Suprapubic skin (tissue), 4 donors: ENCODE measurements around the gene CFAP45. TPM values are rescaled to one million over a fixed set of nuclear protein-coding genes. Genes with fewer than 3 reads are reported as not detected.
A peak's percentile ranks its signal among the peaks of the same experiment; 100 is the strongest.

Experiments
- DNase-seq, 2 donors: peaks; one replicate each; pipeline ENCODE4 v3.0.0-alpha.2; 2019; ENCODE audit warnings: low spot score in 2 of 2
- H3K27ac ChIP-seq: fragments of 200-600 bp; sonication (generic); one replicate; pipeline ENCODE4 v1.5.1; 2019
- H3K27me3 ChIP-seq: fragments of 200-600 bp; sonication (generic); one replicate; pipeline ENCODE4 v1.5.1; 2019
- H3K36me3 ChIP-seq: fragments of 200-600 bp; sonication (generic); one replicate; pipeline ENCODE4 v1.5.1; 2019
- H3K4me1 ChIP-seq: fragments of 200-600 bp; sonication (generic); one replicate; pipeline ENCODE4 v1.5.1; 2019
- H3K4me3 ChIP-seq: fragments of 200-600 bp; sonication (generic); one replicate; pipeline ENCODE4 v1.5.1; 2019; ENCODE audit warnings: mild to moderate bottlenecking
- H3K9me3 ChIP-seq: fragments of 200-600 bp; sonication (generic); one replicate; pipeline ENCODE4 v1.5.1; 2019
- EP300 ChIP-seq: sonication (generic); formaldehyde crosslinking; IDR thresholded peaks from one replicate; pipeline ENCODE4 v1.6.1; 2017; ENCODE audit warnings: antibody characterized with exemption
- POLR2A ChIP-seq, 2 donors: fragments of 450-650 bp; IDR thresholded peaks; one replicate each; pipeline ENCODE4 v1.6.1; 2017; ENCODE audit warnings: antibody characterized with exemption in 2 of 2, mild to moderate bottlenecking in 2 of 2, moderate library complexity in 2 of 2
- POLR2AphosphoS5 ChIP-seq, 3 donors: sonication (generic); formaldehyde crosslinking; IDR thresholded peaks; one replicate each; pipeline ENCODE4 v1.6.1; 2017; ENCODE audit warnings: antibody characterized with exemption in 3 of 3
- WGBS: methylation state at CpG from one replicate; pipeline ENCODE4 v1.1.5; 2018; 5-methylcytosine and 5-hydroxymethylcytosine counted together
- total RNA-seq, 4 donors: library from RNA; depleted of rRNA; stranded (reverse); fragments of >200 nt; gene quantifications; one replicate each; pipeline ENCODE4 v1.1.0, GENCODE V29; 2016
- TF ChIP-seq, protein P1 (sequence below), 2 donors: fragments of 200-600 bp in 1 of 2; fragments of 450-650 bp in 1 of 2; sonication (generic) in 1 of 2; IDR thresholded peaks; one replicate each; pipeline ENCODE4 v1.5.1; 2016 to 2019; ENCODE audit warnings: antibody characterized with exemption in 2 of 2, mild to moderate bottlenecking in 1 of 2, moderate library complexity in 1 of 2

The CFAP45 gene
- total RNA-seq, 4 donors from 2014 or later: 0.78 to 2.1 (median 1.6) TPM

- DNase-seq: no peak
- Histone ChIP-seq H3K4me1 (peaks cover 14% of the 10 kb centered on the region), H3K4me3 (no peak overlapping the region), H3K9me3 (no peaks in the 10 kb centered on the region), H3K27ac (no peak overlapping the region), H3K36me3 (no peaks in the 10 kb centered on the region), H3K27me3 (no peaks in the 10 kb centered on the region)
- TF ChIP-seq EP300 (no peak), POLR2AphosphoS5 (IDR thresholded peaks at IDR 0.05) (no peak), POLR2A (IDR thresholded peaks at IDR 0.05) (no peak)
- TF ChIP-seq, protein P1, sequence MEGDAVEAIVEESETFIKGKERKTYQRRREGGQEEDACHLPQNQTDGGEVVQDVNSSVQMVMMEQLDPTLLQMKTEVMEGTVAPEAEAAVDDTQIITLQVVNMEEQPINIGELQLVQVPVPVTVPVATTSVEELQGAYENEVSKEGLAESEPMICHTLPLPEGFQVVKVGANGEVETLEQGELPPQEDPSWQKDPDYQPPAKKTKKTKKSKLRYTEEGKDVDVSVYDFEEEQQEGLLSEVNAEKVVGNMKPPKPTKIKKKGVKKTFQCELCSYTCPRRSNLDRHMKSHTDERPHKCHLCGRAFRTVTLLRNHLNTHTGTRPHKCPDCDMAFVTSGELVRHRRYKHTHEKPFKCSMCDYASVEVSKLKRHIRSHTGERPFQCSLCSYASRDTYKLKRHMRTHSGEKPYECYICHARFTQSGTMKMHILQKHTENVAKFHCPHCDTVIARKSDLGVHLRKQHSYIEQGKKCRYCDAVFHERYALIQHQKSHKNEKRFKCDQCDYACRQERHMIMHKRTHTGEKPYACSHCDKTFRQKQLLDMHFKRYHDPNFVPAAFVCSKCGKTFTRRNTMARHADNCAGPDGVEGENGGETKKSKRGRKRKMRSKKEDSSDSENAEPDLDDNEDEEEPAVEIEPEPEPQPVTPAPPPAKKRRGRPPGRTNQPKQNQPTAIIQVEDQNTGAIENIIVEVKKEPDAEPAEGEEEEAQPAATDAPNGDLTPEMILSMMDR (IDR thresholded peaks at IDR 0.05): no peak
- 63% methylated on average over 5 of the region's 5 CpGs for WGBS
Observed at GRCh38 chr1:159892944-159893343, 7.0 kb downstream of the CFAP45 start.

DNA sequence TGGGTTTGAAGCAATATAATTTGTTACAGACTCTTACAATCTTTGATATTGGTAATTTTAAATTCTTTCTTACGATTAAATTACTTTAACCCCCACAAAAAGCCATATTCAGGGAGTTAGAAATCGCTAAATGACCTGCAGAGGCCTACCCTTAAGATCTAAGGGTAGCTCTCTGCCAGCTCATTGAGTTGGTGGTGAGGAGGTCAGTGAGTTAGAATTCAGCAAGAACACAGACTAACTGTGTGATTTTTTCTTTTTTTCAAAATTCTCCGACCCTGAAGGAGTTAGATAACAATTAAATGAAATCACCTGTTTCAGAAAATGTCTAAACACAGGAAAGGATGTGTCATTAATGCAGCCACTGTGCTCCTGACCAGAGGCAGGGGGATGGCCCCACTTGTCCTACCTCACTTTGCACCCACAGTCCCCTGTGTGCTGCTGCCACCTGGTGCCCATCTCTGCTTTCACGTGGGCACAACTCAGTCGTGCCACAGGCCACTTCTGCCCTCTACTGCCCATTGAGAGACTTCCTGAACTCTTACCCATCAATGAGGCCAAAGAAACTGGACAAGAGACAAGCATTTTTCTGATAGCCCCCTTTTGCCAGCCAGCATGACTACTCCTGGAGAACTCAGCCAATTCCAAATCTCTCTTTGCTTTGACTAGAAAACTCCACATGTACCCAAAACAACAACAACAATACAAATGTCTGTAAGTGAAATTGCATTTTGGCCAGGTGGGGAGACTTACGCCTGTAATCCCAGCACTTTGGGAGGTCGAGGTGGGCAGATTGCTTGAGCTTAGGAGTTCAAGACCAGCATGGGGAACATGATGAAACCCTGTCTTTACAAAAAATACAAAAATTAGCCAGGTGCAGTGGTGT is 8.4 kb downstream of the CFAP45 start:
- 45% methylated on average over 7 of the region's 7 CpGs for WGBS

DNA sequence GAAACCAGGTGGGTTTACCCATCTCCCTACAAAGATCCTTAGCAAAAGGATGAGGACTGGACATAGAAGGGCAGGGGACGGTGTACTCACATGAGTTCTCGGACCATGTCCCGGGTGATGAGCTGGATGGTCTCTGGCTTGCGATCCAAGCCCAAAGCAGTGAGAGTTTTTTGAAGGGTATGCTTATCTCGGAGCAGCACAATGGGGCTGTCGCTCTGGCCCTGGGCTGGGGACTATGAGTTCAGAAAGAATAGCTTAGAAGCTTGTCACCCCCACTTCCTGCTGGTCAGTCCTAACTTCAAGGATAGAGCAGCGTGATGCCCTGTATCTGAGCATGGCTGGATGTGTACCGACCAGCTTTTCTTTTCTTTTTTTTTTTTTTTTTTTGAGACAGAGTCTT is 9.6 kb downstream of the CFAP45 start:
- no peak for DNase-seq
- TF ChIP-seq, protein P1 (IDR thresholded peaks at IDR 0.05): no peak
- TF ChIP-seq POLR2AphosphoS5 (IDR thresholded peaks at IDR 0.05) (no peak), POLR2A (IDR thresholded peaks at IDR 0.05) (no peak), EP300 (no peak)
- Histone ChIP-seq H3K27ac (no peak overlapping the region), H3K9me3 (no peaks in the 10 kb centered on the region), H3K27me3 (no peaks in the 10 kb centered on the region), H3K4me1 (peaks cover 11% of the 10 kb centered on the region), H3K36me3 (no peaks in the 10 kb centered on the region), H3K4me3 (no peak overlapping the region)
- WGBS: 77% methylated on average over 8 of the region's 8 CpGs

More for the DNA sequence above, 8.4 kb downstream of the CFAP45 start:
- Histone ChIP-seq H3K4me3 (no peak overlapping the region), H3K27me3 (no peaks in the 10 kb centered on the region), H3K4me1 (peaks cover 13% of the 10 kb centered on the region), H3K27ac (no peak overlapping the region), H3K9me3 (no peaks in the 10 kb centered on the region), H3K36me3 (no peaks in the 10 kb centered on the region)
- TF ChIP-seq POLR2AphosphoS5 (IDR thresholded peaks at IDR 0.05): peak in 2 of 3 donors; percentile 25 to 30
- no peak for TF ChIP-seq EP300
- TF ChIP-seq, protein P1 (IDR thresholded peaks at IDR 0.05): peak; percentile 90 to 97
- no peak for TF ChIP-seq POLR2A (IDR thresholded peaks at IDR 0.05)
- DNase-seq: peak in 1 of 2 donors; percentile 82

DNA sequence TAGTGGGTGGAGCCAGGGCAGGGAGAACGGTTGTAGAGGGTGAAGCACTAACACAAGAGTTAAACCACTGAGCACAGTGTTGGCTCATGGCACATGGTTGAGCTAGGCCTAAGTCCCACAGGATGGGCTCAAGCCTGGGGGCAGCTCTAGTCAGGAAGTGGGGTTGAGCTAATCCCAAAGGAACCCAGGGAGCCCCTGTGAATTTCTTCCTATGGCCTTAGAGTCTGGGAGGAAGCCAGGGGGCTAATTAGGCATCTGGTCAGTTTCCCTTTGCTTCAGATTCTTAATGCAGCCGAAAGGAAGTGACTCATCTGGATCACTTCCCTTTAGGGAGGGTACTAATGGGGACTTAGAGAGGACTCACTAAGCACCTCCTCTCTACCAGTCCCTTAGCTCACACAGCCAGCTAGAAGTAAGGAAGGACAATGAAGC is 10.1 kb downstream of the CFAP45 start:
- H3K4me3 ChIP-seq: no peak overlapping the region

DNA sequence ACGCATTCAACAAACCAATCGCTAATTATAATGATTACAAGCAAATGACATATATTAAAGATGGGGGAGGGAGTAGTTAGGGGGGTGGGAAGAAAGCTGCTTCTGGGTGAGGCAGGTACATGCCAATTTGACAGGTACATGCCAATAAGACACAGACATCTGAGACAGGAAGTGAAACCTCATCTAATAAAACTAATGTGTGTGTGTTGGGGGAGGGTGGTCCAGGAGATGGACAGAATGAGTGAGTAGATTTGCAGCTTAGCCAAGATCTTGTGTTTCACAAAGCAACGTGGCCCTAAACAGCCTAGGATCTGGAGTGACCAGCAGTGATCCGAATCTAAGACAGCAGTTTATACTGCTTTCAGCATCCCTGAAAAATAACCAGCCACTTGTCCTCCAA is 10.8 kb downstream of the CFAP45 start:
- H3K4me3 ChIP-seq: no peak overlapping the region
- no peaks in the 10 kb centered on the region for H3K36me3 ChIP-seq
- no peak overlapping the region for H3K27ac ChIP-seq
- TF ChIP-seq, protein P1 (IDR thresholded peaks at IDR 0.05): no peak
- TF ChIP-seq POLR2A (IDR thresholded peaks at IDR 0.05) (no peak), EP300 (no peak), POLR2AphosphoS5 (IDR thresholded peaks at IDR 0.05) (no peak)
- 81% methylated on average over 4 of the region's 4 CpGs for WGBS
- no peak for DNase-seq
- no peaks in the 10 kb centered on the region for H3K27me3 ChIP-seq
- peaks cover 11% of the 10 kb centered on the region for H3K4me1 ChIP-seq
- H3K9me3 ChIP-seq: no peaks in the 10 kb centered on the region

More for the DNA sequence above, 10.1 kb downstream of the CFAP45 start:
- Histone ChIP-seq H3K27me3 (no peaks in the 10 kb centered on the region), H3K4me1 (peaks cover 11% of the 10 kb centered on the region), H3K36me3 (no peaks in the 10 kb centered on the region), H3K27ac (no peak overlapping the region), H3K9me3 (no peaks in the 10 kb centered on the region)
- no peak for DNase-seq
- 25% methylated on average over 2 of the region's 2 CpGs for WGBS
- TF ChIP-seq POLR2A (IDR thresholded peaks at IDR 0.05): no peak
- TF ChIP-seq POLR2AphosphoS5 (IDR thresholded peaks at IDR 0.05): no peak
- TF ChIP-seq EP300: no peak
- TF ChIP-seq, protein P1 (IDR thresholded peaks at IDR 0.05): no peak
